ENCODE measurements around the gene ETFB.

ETFB gene

DNA sequence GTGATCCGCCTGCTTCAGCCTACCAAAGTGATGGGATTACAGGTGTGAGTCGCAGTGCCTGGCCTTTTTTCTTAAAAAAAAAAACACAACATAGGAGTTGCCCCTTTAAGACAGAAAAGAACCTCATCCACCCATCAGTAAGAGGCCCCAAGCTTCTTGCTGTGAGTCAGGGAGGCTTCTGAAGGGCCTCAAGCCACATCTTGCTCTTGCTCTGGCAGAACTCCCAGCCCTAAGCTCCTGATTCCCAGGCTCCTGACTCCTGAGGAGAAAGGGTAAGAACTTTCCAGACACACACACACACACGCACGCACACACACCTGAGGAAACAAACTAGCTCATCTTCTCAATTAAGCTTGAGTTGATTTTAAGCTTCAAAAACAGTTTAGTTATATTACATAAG is 6.9 kb downstream of the ETFB start:
- no peak for TF ChIP-seq CTCF (IDR thresholded peaks at IDR 0.05; ENCODE audit: low read depth, low read length)
- no peaks in the 10 kb centered on the region for H3K9me3 ChIP-seq (ENCODE audit: severe bottlenecking)
- no peak overlapping the region for H3K27ac ChIP-seq
- DNase-seq: no peak
- no peak overlapping the region for H3K4me3 ChIP-seq (ENCODE audit: low read depth, low read length)
- H3K36me3 ChIP-seq: no peaks in the 10 kb centered on the region
- H3K27me3 ChIP-seq (ENCODE audit: insufficient read depth, low read depth, severe bottlenecking): no peaks in the 10 kb centered on the region

DNA sequence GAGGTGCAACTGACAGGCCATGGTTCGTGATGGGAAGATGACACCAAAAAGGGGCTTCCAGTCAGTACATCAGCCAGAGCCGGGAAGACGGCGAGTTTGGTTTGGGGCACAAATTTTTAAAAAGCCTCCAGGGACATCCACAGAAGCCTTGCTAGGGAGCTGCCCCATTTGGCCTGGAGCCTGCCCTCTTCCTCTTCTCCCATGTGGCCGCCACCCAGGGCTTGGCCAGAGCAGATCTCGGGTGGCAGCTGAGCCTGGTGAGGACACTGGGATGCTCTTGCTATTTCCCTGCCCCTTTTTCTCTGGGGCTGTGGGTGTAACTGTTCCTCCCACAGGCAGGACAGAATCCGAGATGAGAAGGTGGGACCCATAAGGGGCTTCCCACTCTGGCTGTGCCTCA is 8.2 kb downstream of the ETFB start:
- no peak overlapping the region for H3K27ac ChIP-seq

DNA sequence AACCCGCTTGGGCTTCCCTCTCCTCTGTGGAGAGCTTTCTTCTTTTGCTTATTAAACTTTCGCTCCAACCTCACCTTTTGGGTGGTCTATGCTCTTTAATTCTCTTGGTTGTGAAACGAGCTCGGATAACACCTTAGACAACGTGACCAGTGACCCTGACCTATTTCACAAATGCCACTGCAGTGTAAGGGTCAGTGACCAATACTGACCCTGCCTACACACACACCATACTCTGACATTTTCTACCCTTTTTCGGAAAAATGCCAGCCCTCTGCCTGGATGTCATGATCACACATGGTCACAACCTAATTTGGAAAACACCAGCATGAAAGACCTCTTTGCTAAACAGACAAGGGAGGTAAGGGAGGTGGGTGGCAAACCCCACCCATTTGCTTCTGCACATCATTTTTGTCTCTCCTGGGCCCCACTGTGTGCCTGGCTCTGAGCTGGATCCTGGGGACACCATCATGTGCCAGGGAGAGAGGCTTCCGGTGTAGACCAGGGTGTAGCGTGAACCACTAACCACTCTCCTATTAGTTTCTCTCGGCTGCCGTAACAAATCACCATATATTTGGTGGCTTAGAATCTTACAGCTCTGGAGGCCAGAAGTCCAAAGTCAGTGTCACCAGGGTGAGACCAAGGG is 9.9 kb downstream of the ETFB start:
- H3K4me3 ChIP-seq (ENCODE audit: low read depth, low read length): no peak overlapping the region
- TF ChIP-seq CTCF (IDR thresholded peaks at IDR 0.05; ENCODE audit: low read depth, low read length): no peak
- no peaks in the 10 kb centered on the region for H3K27me3 ChIP-seq (ENCODE audit: insufficient read depth, low read depth, severe bottlenecking)
- no peak for DNase-seq
- H3K9me3 ChIP-seq (ENCODE audit: severe bottlenecking): peaks cover 3% of the 10 kb centered on the region
- no peak overlapping the region for H3K27ac ChIP-seq
- H3K36me3 ChIP-seq: peaks cover 5% of the 10 kb centered on the region; the same call in 1 of the 2 replicates

More for the DNA sequence above, 8.2 kb downstream of the ETFB start:
- no peak for DNase-seq
- no peaks in the 10 kb centered on the region for H3K36me3 ChIP-seq
- no peak overlapping the region for H3K4me3 ChIP-seq (ENCODE audit: low read depth, low read length)
- no peaks in the 10 kb centered on the region for H3K27me3 ChIP-seq (ENCODE audit: insufficient read depth, low read depth, severe bottlenecking)
- no peaks in the 10 kb centered on the region for H3K9me3 ChIP-seq (ENCODE audit: severe bottlenecking)
- no peak for TF ChIP-seq CTCF (IDR thresholded peaks at IDR 0.05; ENCODE audit: low read depth, low read length)

DNA sequence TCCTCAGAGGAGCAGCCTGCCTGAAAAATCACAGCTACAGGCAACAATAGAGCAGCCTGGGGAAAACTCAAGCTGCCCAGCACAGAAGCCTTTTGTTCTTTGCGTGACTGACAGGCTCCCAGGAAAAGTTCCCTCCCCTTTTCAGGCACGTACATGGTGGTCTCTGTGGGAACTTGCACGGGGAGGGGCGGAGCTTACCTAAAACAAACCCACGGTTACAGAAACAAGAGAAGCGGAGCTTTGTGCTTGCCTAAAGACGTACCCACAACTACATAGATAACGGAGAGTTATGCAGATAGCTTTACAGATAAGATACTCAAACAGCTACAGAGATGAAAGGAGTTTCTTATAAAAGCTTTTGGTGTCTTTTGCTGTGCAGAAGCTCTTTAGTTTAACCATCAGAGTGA is 11.4 kb downstream of the ETFB start:
- Histone ChIP-seq H3K9me3 (ENCODE audit: severe bottlenecking) (peaks cover 3% of the 10 kb centered on the region), H3K27ac (peak overlapping the region; percentile 51), H3K36me3 (peaks cover 12% of the 10 kb centered on the region; the same call in 1 of the 2 replicates), H3K4me3 (ENCODE audit: low read depth, low read length) (no peak overlapping the region), H3K27me3 (ENCODE audit: insufficient read depth, low read depth, severe bottlenecking) (no peaks in the 10 kb centered on the region)
- no peak for TF ChIP-seq CTCF (IDR thresholded peaks at IDR 0.05; ENCODE audit: low read depth, low read length)
- no peak for DNase-seq

- Histone ChIP-seq H3K4me3 (ENCODE audit: low read depth, low read length) (peak overlapping the region; percentile 23), H3K27ac (peak overlapping the region; percentile 51), H3K27me3 (ENCODE audit: insufficient read depth, low read depth, severe bottlenecking) (no peaks in the 10 kb centered on the region), H3K36me3 (peaks cover 15% of the 10 kb centered on the region; the same call in 1 of the 2 replicates), H3K9me3 (ENCODE audit: severe bottlenecking) (peaks cover 3% of the 10 kb centered on the region)
- no peak for TF ChIP-seq CTCF (IDR thresholded peaks at IDR 0.05; ENCODE audit: low read depth, low read length)
- peak; percentile 81 for DNase-seq
Observed at GRCh38 chr19:51354103-51354741, 12.0 kb downstream of the ETFB start.
